Measurements from ENCODE around the gene WDR83.

DNA sequence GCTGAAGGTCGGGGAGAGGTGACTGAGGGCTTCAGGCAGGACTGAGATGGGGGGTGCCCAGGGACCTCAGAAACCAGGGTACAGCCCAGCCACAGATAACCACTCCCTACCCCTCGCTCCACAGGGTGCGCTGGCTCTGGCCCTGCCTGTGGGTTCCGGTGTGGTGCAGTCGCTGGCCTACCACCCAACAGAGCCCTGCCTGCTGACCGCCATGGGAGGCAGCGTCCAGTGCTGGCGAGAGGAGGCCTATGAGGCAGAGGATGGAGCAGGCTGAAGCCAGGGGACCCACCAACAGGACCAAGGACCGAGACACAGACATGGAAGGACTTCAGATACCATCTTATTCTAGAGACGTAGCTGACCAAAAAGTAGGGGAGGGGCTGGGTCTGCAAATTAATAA lies 8.8 kb downstream of the WDR83 start:
- TF ChIP-seq MAZ (IDR thresholded peaks at IDR 0.05; ENCODE audit: borderline replicate concordance, low read depth, low read length) (no peak), MYC (IDR thresholded peaks at IDR 0.05; ENCODE audit: borderline replicate concordance, low read length) (no peak), CBX8 (IDR thresholded peaks at IDR 0.05) (no peak), RFX5 (IDR thresholded peaks at IDR 0.05) (no peak)
